ENCODE data around the gene TTBK2.

GRCh38 chr15:42705336-42705735 lies 215.2 kb downstream of the TTBK2 start:
- TF ChIP-seq CTCF (tag by site-specific recombination; IDR thresholded peaks at IDR 0.05) (no peak), ZBTB10 (tag by site-specific recombination; IDR thresholded peaks at IDR 0.05) (no peak), ZNF23 (tag by site-specific recombination; IDR thresholded peaks at IDR 0.05; ENCODE audit: borderline replicate concordance) (no peak), ZNF18 (tag by site-specific recombination; IDR thresholded peaks at IDR 0.05) (no peak), TCF7L2 (IDR thresholded peaks at IDR 0.05; ENCODE audit: borderline replicate concordance, low read depth, low read length) (no peak), KLF8 (tag by site-specific recombination; IDR thresholded peaks at IDR 0.05) (no peak), ZNF362 (tag by site-specific recombination; IDR thresholded peaks at IDR 0.05) (no peak), ZNF621 (tag by site-specific recombination; IDR thresholded peaks at IDR 0.05) (no peak), SALL2 (tag by site-specific recombination; IDR thresholded peaks at IDR 0.05; ENCODE audit: borderline replicate concordance) (no peak), MEIS1 (CRISPR knock-in tag; IDR thresholded peaks at IDR 0.05; ENCODE audit: borderline replicate concordance) (no peak), ZNF488 (tag by site-specific recombination; IDR thresholded peaks at IDR 0.05) (no peak), ZNF560 (tag by site-specific recombination; IDR thresholded peaks at IDR 0.05; ENCODE audit: borderline replicate concordance) (no peak)

Measured in HEK293 (cell line).